IMR-90 (cell line): ENCODE measurements around the gene HMHB1. TPM values are rescaled to one million over a fixed set of nuclear protein-coding genes. Genes with fewer than 3 reads are reported as not detected.

Source experiments
- ATAC-seq: fragments of 200-7000 bp; cut with Tn5 transposase; 2 replicates; pipeline ENCODE4 v1.9.1; 2020; ENCODE audit warnings: low read depth, mild to moderate bottlenecking, moderate library complexity
- BruUV-seq: library from RNA; stranded (reverse); fragments of 400-500 nt; replicated peaks from 2 replicates; lab custom pipeline; 2021; lab: Mats Ljungman, UMichigan
- CTCF ChIA-PET: fragments of 300-600 bp; formaldehyde crosslinking; extraction: SDS; loops from one replicate; lab custom pipeline; 2021; ENCODE audit warnings: antibody characterized with exemption; lab: Yijun Ruan, JAX
- POLR2A ChIA-PET: fragments of 300-600 bp; sonication (Branson Sonifier 250); formaldehyde crosslinking; loops from one replicate; lab custom pipeline; 2022; ENCODE audit warnings: antibody characterized with exemption; ENCODE audit not compliant: unreplicated experiment; lab: Charles Lee
- DNase-seq: peaks from one replicate; pipeline ENCODE4 v3.0.0; 2013
- H2AFZ ChIP-seq: replicated peaks from 2 replicates; pipeline ENCODE3; 2013; ENCODE audit warnings: low read length, mild to moderate bottlenecking; ENCODE audit not compliant: poor library complexity
- H2AK5ac ChIP-seq: 2 replicates; pipeline ENCODE4 v1.6.1; 2013; ENCODE audit warnings: low read depth, low read length, inconsistent platforms
- H2AK9ac ChIP-seq: replicated peaks from 2 replicates; pipeline ENCODE3; 2013; ENCODE audit warnings: mild to moderate bottlenecking, low read depth, low read length, moderate library complexity; ENCODE audit not compliant: poor library complexity
- H2BK120ac ChIP-seq: 2 replicates; pipeline ENCODE4 v1.6.1; 2013; ENCODE audit warnings: low read depth, low read length, inconsistent platforms
- H2BK15ac ChIP-seq: 3 replicates; pipeline ENCODE4 v1.6.1; 2013; ENCODE audit warnings: low read depth, low read length, inconsistent platforms
- H2BK20ac ChIP-seq: 2 replicates; pipeline ENCODE4 v1.6.1; 2013; ENCODE audit warnings: low read depth, mild to moderate bottlenecking, inconsistent platforms, low read length, moderate library complexity
- H2BK5ac ChIP-seq: 2 replicates; pipeline ENCODE4 v1.6.1; 2013; ENCODE audit warnings: mild to moderate bottlenecking, low read depth, low read length, inconsistent platforms; ENCODE audit not compliant: poor library complexity, severe bottlenecking
- H3K14ac ChIP-seq: replicated peaks from 2 replicates; pipeline ENCODE4 v1.6.1; 2013; ENCODE audit warnings: low read depth, low read length, inconsistent platforms
- H3K18ac ChIP-seq: 2 replicates; pipeline ENCODE4 v1.6.1; 2013; ENCODE audit warnings: low read depth, low read length, control low read depth
- H3K23ac ChIP-seq: 2 replicates; pipeline ENCODE4 v1.6.1; 2013; ENCODE audit warnings: low read depth, low read length, inconsistent platforms
- H3K27ac ChIP-seq: 2 replicates; pipeline ENCODE4 v1.5.1; 2013; ENCODE audit warnings: mild to moderate bottlenecking, control low read depth, low read length; ENCODE audit not compliant: insufficient read depth
- H3K27me3 ChIP-seq: 2 replicates; pipeline ENCODE4 v1.6.1; 2013; ENCODE audit warnings: low read length; ENCODE audit not compliant: control insufficient read depth, insufficient read depth
- H3K36me3 ChIP-seq: 2 replicates; pipeline ENCODE4 v1.6.1; 2013; ENCODE audit warnings: low read length, mixed read lengths; ENCODE audit not compliant: control insufficient read depth, insufficient read depth
- H3K4ac ChIP-seq: 2 replicates; pipeline ENCODE4 v1.6.1; 2013; ENCODE audit warnings: low read depth, low read length, inconsistent platforms
- H3K4me1 ChIP-seq: 2 replicates; pipeline ENCODE4 v1.6.1; 2013; ENCODE audit warnings: low read length, mixed read lengths; ENCODE audit not compliant: control insufficient read depth, insufficient read depth
- H3K4me2 ChIP-seq: 2 replicates; pipeline ENCODE4 v1.6.1; 2013; ENCODE audit warnings: low read depth, mild to moderate bottlenecking, control low read depth, low read length, moderate library complexity
- H3K4me3 ChIP-seq: 2 replicates; pipeline ENCODE4 v1.5.1; 2013; ENCODE audit warnings: low read depth, mild to moderate bottlenecking, control low read depth, low read length, moderate library complexity; ENCODE audit not compliant: insufficient read depth
- H3K56ac ChIP-seq: 2 replicates; pipeline ENCODE4 v1.6.1; 2013; ENCODE audit warnings: low read length, inconsistent platforms; ENCODE audit not compliant: insufficient read depth; ENCODE audit errors: extremely low read depth
- H3K79me1 ChIP-seq, 2 experiments: 2 replicates each; pipeline ENCODE4 v1.6.1; 2013; ENCODE audit warnings: low read length in 2 of 2, inconsistent platforms in 1 of 2, low read depth in 1 of 2
- H3K9ac ChIP-seq: 2 replicates; pipeline ENCODE4 v1.6.1; 2013; ENCODE audit warnings: low read depth, low read length, control low read depth
- H3K9me1 ChIP-seq: 2 replicates; pipeline ENCODE4 v1.6.1; 2013; ENCODE audit warnings: low read length, inconsistent platforms; ENCODE audit not compliant: insufficient read depth
- H3K9me3 ChIP-seq: 2 replicates; pipeline ENCODE4 v1.6.1; 2013; ENCODE audit warnings: low read length; ENCODE audit not compliant: control insufficient read depth, insufficient read depth
- H4K20me1 ChIP-seq: 2 replicates; pipeline ENCODE4 v1.6.1; 2013; ENCODE audit warnings: low read length, inconsistent platforms; ENCODE audit not compliant: insufficient read depth
- H4K5ac ChIP-seq: 2 replicates; pipeline ENCODE4 v1.6.1; 2013; ENCODE audit warnings: mild to moderate bottlenecking, low read depth, low read length, control low read depth
- H4K8ac ChIP-seq, 2 experiments: 2 replicates each; pipeline ENCODE4 v1.6.1; 2013; ENCODE audit warnings: low read depth in 2 of 2, low read length in 2 of 2, control low read depth in 1 of 2, inconsistent platforms in 1 of 2
- H4K91ac ChIP-seq: 2 replicates; pipeline ENCODE4 v1.6.1; 2013; ENCODE audit warnings: low read depth, low read length, inconsistent platforms; ENCODE audit not compliant: insufficient read depth
- CEBPB ChIP-seq: IDR thresholded peaks from 2 replicates; pipeline ENCODE4 v1.6.1; 2012; ENCODE audit warnings: low read depth, low read length, improper control_type of control experiment
- CHD1 ChIP-seq: IDR thresholded peaks from 2 replicates; pipeline ENCODE4 v1.6.1; 2012; ENCODE audit warnings: low read depth, low read length, improper control_type of control experiment
- MXI1 ChIP-seq: IDR thresholded peaks from 2 replicates; pipeline ENCODE4 v1.6.1; 2012; ENCODE audit warnings: low read depth, mild to moderate bottlenecking, low read length, moderate library complexity, borderline replicate concordance
- POLR2A ChIP-seq: IDR thresholded peaks from 2 replicates; pipeline ENCODE4 v1.6.1; 2012; ENCODE audit warnings: mild to moderate bottlenecking, low read depth, low read length
- RAD21 ChIP-seq: IDR thresholded peaks from 2 replicates; pipeline ENCODE4 v1.6.1; 2012; ENCODE audit warnings: low read length, improper control_type of control experiment
- RFX5 ChIP-seq: IDR thresholded peaks from 2 replicates; pipeline ENCODE4 v1.8.0; 2012; ENCODE audit warnings: low read depth, mild to moderate bottlenecking, low read length, moderate library complexity
- SMC3 ChIP-seq: fragments of 150-350 bp; IDR thresholded peaks from 2 replicates; pipeline ENCODE4 v1.6.1; 2016; ENCODE audit warnings: low read depth, mild to moderate bottlenecking, antibody characterized with exemption, low read length, moderate library complexity
- WGBS, 2 experiments: methylation state at CpG; one replicate each; pipeline versions ENCODE4 v1.1.5 to v1.1.7; 2013; ENCODE audit warnings: missing lambda C conversion rate in 2 of 2; ENCODE audit not compliant: insufficient read length in 1 of 2; ENCODE audit errors: extremely low coverage in 2 of 2; 5-methylcytosine and 5-hydroxymethylcytosine counted together
- dilution Hi-C: fragments of 300-500 bp; cut with HindIII; formaldehyde crosslinking; loops from one replicate; pipeline ENCODE4 v1.14.3; 2018; ENCODE audit warnings: low sequenced_read_pairs; ENCODE audit not compliant: unreplicated experiment
- in situ Hi-C: fragments of 300-500 bp; cut with MboI; formaldehyde crosslinking; loops from 3 replicates; pipeline ENCODE4 v1.14.3; 2019; ENCODE audit warnings: low sequenced_read_pairs, inconsistent platforms, mixed read lengths
- intact Hi-C: fragments of 100-400 bp; cut with micrococcal nuclease; formaldehyde crosslinking; loops from 2 replicates; pipeline ENCODE4 v1.10.0; 2022
- polyA plus RNA-seq, 3 experiments: library from polyadenylated mRNA; depleted of rRNA; stranded (reverse); fragments of >200 nt; gene quantifications; 2 replicates each; pipeline ENCODE4 v1.2.3, GENCODE V29; 2012; ENCODE audit warnings: low replicate concordance in 1 of 3
- total RNA-seq: library from RNA; depleted of rRNA; stranded (reverse); fragments of >200 nt; gene quantifications from 2 replicates; pipeline ENCODE4 v1.2.3, GENCODE V29; 2012
- TF ChIP-seq, protein P1 (sequence below): conservative IDR thresholded peaks from 2 replicates; pipeline ENCODE4 v1.5.1; 2012; ENCODE audit warnings: mild to moderate bottlenecking, low read depth, low read length, improper control_type of control experiment
- TF ChIP-seq, protein P2 (sequence below): fragments of 150-350 bp; IDR thresholded peaks from 2 replicates; pipeline ENCODE4 v1.6.1; 2017; ENCODE audit warnings: mild to moderate bottlenecking, antibody characterized with exemption, low read length, low read depth
- TF ChIP-seq, protein P3 (sequence below): fragments of 150-350 bp; IDR thresholded peaks from 2 replicates; pipeline ENCODE4 v1.6.1; 2016; ENCODE audit warnings: low read depth, mild to moderate bottlenecking, low read length, moderate library complexity, borderline replicate concordance

The HMHB1 gene
- total and polyA plus RNA-seq, 2 of the 4 experiments (the other 2 are of a cell fraction): not detected

DNA sequence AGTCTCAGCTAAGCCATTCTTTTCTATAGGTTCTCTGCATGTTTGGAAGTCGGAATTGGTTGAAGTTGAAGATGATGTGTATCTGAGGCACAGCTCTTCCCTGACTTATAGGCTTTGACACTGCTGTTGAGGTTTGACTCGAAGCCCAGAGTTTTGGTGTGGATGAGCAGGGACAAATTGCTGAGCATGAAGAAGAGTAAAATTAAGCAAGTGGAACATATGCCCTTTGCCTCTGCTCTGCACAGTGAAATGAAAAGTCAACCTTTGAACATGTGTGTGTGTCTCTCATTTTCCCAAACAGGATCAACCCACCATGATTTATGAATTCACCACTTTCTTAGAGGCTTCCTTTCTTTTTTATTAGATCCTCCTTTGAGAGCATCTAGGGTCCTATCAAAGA, 8.5 kb downstream of the HMHB1 start (continued):
- no peak for TF ChIP-seq CHD1

GRCh38 chr5:143824851-143825720, 13.1 kb downstream of the HMHB1 start:
- no peaks in the 10 kb centered on the region for H3K79me1 ChIP-seq
- H3K4me3 ChIP-seq: no peak overlapping the region
- no peaks in the 10 kb centered on the region for H3K36me3 ChIP-seq
- peak overlapping the region in 1 of 2 experiments; percentile 65; a peak in 2 of 4 replicates for H4K8ac ChIP-seq
- ChIA-PET CTCF (interaction anchor here (0.7 to 2.5 kb wide), 6 partner anchors 145 to 719 kb away, joined by 3 to 8 read pairs (median 3); partner anchors contain the start of gene NR3C1), POLR2A (no interaction called here)
- H2BK120ac ChIP-seq: peak overlapping the region; percentile 77; the same call in 1 of the 2 replicates
- H3K9me1 ChIP-seq: peaks cover 3% of the 10 kb centered on the region; the same call in 1 of the 2 replicates
- no peak overlapping the region for H2BK5ac ChIP-seq
- H3K18ac ChIP-seq: no peak overlapping the region; the same call in 1 of the 2 replicates
- H3K4me2 ChIP-seq: no peak overlapping the region
- H4K5ac ChIP-seq: no peak overlapping the region
- dilution Hi-C loops: no loop called here
- H3K23ac ChIP-seq: no peak overlapping the region
- H2AK5ac ChIP-seq: peak overlapping the region; percentile 68; the same call in 1 of the 2 replicates
- no TSS peak for BruUV-seq
- no peak overlapping the region; the same call in 1 of the 2 replicates for H3K56ac ChIP-seq
- no peaks in the 10 kb centered on the region for H4K20me1 ChIP-seq
- ATAC-seq (peak; percentile 88), DNase-seq (peak; percentile 75)
- no peaks in the 10 kb centered on the region for H3K9me3 ChIP-seq
- H3K4ac ChIP-seq: peak overlapping the region; percentile 54; the same call in 1 of the 2 replicates
- no peak overlapping the region for H3K14ac ChIP-seq
- in situ Hi-C loops: loop anchor here (10.0 kb wide), 4 partner anchors 260 to 910 kb away; partner anchors contain the start of gene NR3C1
- H3K27ac ChIP-seq: no peak overlapping the region
- H2BK15ac ChIP-seq: peak overlapping the region; percentile 71; the same call in 1 of the 3 replicates
- H3K27me3 ChIP-seq: no peaks in the 10 kb centered on the region
- intact Hi-C loops: loop anchor here (1.0 to 10.0 kb wide), 9 partner anchors 113 to 903 kb away; no protein-coding TSS in a partner anchor
- H2BK20ac ChIP-seq: peak overlapping the region; percentile 70
- peak overlapping the region; percentile 69; the same call in 1 of the 2 replicates for H4K91ac ChIP-seq
- 40% methylated on average over 2 of the region's 8 CpGs; no CpG with 5 or more reads in 1 of the 2 experiments for WGBS, 2 experiments
- H3K4me1 ChIP-seq: peaks cover 8% of the 10 kb centered on the region
- no peak overlapping the region for H3K9ac ChIP-seq
- H2AK9ac ChIP-seq: no peak overlapping the region
- peak overlapping the region; percentile 55 for H2AFZ ChIP-seq
- no peak for TF ChIP-seq RFX5
- TF ChIP-seq, protein P1, sequence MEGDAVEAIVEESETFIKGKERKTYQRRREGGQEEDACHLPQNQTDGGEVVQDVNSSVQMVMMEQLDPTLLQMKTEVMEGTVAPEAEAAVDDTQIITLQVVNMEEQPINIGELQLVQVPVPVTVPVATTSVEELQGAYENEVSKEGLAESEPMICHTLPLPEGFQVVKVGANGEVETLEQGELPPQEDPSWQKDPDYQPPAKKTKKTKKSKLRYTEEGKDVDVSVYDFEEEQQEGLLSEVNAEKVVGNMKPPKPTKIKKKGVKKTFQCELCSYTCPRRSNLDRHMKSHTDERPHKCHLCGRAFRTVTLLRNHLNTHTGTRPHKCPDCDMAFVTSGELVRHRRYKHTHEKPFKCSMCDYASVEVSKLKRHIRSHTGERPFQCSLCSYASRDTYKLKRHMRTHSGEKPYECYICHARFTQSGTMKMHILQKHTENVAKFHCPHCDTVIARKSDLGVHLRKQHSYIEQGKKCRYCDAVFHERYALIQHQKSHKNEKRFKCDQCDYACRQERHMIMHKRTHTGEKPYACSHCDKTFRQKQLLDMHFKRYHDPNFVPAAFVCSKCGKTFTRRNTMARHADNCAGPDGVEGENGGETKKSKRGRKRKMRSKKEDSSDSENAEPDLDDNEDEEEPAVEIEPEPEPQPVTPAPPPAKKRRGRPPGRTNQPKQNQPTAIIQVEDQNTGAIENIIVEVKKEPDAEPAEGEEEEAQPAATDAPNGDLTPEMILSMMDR: peak; percentile 87
- no peak for TF ChIP-seq MXI1
- TF ChIP-seq, protein P2, sequence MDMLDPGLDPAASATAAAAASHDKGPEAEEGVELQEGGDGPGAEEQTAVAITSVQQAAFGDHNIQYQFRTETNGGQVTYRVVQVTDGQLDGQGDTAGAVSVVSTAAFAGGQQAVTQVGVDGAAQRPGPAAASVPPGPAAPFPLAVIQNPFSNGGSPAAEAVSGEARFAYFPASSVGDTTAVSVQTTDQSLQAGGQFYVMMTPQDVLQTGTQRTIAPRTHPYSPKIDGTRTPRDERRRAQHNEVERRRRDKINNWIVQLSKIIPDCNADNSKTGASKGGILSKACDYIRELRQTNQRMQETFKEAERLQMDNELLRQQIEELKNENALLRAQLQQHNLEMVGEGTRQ: no peak
- TF ChIP-seq SMC3: peak; percentile 97
- TF ChIP-seq CHD1: no peak
- peak; percentile 99 for TF ChIP-seq RAD21
- TF ChIP-seq CEBPB: no peak
- 0 out of 2 replicates have a peak, but pooled peaks have one; percentile 38 for TF ChIP-seq POLR2A
- TF ChIP-seq, protein P3, sequence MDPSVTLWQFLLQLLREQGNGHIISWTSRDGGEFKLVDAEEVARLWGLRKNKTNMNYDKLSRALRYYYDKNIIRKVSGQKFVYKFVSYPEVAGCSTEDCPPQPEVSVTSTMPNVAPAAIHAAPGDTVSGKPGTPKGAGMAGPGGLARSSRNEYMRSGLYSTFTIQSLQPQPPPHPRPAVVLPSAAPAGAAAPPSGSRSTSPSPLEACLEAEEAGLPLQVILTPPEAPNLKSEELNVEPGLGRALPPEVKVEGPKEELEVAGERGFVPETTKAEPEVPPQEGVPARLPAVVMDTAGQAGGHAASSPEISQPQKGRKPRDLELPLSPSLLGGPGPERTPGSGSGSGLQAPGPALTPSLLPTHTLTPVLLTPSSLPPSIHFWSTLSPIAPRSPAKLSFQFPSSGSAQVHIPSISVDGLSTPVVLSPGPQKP: no peak
